Measurements from ENCODE around the gene JSRP1.

DNA sequence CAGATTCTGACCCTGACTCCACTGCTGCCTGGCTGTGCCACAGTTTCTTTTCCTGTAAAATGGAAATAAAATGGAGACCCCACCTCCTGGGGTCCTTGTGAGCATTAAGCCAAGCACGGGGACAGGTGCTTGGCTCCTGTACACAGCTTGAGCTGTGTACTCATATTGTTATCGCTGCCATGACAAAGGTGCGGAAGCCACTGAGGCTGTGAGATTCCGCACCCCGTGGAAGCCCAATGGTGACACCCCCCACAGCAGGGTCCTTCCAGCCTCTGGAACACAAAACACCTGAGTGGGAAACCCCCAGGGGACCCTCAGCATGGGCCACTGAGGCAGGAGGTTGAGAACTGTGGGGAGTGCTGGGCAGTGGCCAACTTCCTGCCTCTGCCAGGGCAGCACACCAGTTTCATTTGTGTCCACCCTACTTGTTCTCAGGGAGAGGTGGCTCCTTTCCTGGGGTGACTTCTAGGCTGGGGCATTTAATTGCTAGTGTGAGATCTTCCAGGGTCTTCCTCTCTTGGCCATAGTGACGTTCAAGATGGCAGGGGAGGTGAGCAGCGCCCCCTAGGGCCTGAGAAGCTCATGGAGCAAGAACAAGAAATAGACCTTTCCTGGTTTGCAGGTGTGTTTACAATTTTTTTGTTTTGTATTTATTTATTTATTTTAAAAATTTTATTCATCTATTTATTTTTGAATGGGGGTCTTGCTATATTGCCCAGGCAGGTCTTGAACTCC lies 5.4 kb upstream of the JSRP1 start:
- TF ChIP-seq POLR2A (IDR thresholded peaks at IDR 0.05; ENCODE audit: low read depth, low read length): no peak
- no peak for TF ChIP-seq POLR2AphosphoS5 (IDR thresholded peaks at IDR 0.05; ENCODE audit: low read depth, low read length)
- TF ChIP-seq TAF1 (IDR thresholded peaks at IDR 0.05; ENCODE audit: low read depth, low read length): no peak

Data from GM12891 (cell line).